ENCODE measurements around the gene ZNFX1. TPM values are rescaled to one million over a fixed set of nuclear protein-coding genes. Genes with fewer than 3 reads are reported as not detected.

ZNFX1 gene
- total RNA-seq, 1 experiment from 2014 or later, result 11.0 TPM

DNA sequence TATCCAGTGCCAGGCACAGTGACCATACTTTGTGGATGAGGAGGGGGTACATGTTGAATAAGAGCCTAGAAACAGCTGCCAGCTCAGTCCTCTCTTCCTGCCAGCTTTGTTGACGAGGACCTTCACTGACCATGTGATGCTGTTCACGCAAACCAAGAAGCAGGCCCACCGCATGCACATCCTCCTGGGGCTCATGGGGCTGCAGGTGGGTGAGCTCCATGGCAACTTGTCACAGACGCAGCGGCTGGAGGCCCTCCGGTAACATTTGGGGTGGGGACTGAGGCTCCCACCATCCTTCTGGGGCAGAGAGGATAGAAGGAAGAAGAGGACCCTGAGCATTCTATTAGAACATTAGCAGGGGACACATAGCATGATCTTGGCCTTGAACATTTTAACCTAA, 43.0 kb downstream of the ZNFX1 start:
- Mint-ChIP-seq H3K27ac (no peak overlapping the region), H3K4me3 (no peak overlapping the region), H3K36me3 (peaks cover 74% of the 10 kb centered on the region), H3K9me3 (no peaks in the 10 kb centered on the region), H3K27me3 (ENCODE audit: low read depth) (no peaks in the 10 kb centered on the region), H3K4me1 (no peaks in the 10 kb centered on the region)
- DNase-seq (ENCODE audit: low spot score) (no peak), ATAC-seq (no peak)
- ChIA-PET CTCF (no interaction called here), POLR2A (no interaction called here)
- TF ChIP-seq ESRRA (CRISPR knock-in tag; IDR thresholded peaks at IDR 0.05; ENCODE audit: borderline replicate concordance) (no peak), FOXJ3 (CRISPR knock-in tag; IDR thresholded peaks at IDR 0.05; ENCODE audit: borderline replicate concordance) (no peak), MXD4 (CRISPR knock-in tag; IDR thresholded peaks at IDR 0.05; ENCODE audit: borderline replicate concordance) (no peak), NR1H2 (CRISPR knock-in tag; IDR thresholded peaks at IDR 0.05) (no peak), ZNF396 (CRISPR knock-in tag; IDR thresholded peaks at IDR 0.05; ENCODE audit: borderline replicate concordance) (no peak), SMAD4 (CRISPR knock-in tag; IDR thresholded peaks at IDR 0.05) (no peak)
- TF ChIP-seq, protein P1, sequence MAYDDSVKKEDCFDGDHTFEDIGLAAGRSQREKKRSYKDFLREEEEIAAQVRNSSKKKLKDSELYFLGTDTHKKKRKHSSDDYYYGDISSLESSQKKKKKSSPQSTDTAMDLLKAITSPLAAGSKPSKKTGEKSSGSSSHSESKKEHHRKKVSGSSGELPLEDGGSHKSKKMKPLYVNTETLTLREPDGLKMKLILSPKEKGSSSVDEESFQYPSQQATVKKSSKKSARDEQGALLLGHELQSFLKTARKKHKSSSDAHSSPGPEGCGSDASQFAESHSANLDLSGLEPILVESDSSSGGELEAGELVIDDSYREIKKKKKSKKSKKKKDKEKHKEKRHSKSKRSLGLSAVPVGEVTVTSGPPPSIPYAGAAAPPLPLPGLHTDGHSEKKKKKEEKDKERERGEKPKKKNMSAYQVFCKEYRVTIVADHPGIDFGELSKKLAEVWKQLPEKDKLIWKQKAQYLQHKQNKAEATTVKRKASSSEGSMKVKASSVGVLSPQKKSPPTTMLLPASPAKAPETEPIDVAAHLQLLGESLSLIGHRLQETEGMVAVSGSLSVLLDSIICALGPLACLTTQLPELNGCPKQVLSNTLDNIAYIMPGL (CRISPR knock-in tag; IDR thresholded peaks at IDR 0.05), result no peak
- TF ChIP-seq, protein P2, sequence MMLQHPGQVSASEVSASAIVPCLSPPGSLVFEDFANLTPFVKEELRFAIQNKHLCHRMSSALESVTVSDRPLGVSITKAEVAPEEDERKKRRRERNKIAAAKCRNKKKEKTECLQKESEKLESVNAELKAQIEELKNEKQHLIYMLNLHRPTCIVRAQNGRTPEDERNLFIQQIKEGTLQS (CRISPR knock-in tag; conservative IDR thresholded peaks at IDR 0.05), result no peak
- TF ChIP-seq, protein P3, sequence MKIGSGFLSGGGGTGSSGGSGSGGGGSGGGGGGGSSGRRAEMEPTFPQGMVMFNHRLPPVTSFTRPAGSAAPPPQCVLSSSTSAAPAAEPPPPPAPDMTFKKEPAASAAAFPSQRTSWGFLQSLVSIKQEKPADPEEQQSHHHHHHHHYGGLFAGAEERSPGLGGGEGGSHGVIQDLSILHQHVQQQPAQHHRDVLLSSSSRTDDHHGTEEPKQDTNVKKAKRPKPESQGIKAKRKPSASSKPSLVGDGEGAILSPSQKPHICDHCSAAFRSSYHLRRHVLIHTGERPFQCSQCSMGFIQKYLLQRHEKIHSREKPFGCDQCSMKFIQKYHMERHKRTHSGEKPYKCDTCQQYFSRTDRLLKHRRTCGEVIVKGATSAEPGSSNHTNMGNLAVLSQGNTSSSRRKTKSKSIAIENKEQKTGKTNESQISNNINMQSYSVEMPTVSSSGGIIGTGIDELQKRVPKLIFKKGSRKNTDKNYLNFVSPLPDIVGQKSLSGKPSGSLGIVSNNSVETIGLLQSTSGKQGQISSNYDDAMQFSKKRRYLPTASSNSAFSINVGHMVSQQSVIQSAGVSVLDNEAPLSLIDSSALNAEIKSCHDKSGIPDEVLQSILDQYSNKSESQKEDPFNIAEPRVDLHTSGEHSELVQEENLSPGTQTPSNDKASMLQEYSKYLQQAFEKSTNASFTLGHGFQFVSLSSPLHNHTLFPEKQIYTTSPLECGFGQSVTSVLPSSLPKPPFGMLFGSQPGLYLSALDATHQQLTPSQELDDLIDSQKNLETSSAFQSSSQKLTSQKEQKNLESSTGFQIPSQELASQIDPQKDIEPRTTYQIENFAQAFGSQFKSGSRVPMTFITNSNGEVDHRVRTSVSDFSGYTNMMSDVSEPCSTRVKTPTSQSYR (CRISPR knock-in tag; IDR thresholded peaks at IDR 0.05), result no peak

DNA sequence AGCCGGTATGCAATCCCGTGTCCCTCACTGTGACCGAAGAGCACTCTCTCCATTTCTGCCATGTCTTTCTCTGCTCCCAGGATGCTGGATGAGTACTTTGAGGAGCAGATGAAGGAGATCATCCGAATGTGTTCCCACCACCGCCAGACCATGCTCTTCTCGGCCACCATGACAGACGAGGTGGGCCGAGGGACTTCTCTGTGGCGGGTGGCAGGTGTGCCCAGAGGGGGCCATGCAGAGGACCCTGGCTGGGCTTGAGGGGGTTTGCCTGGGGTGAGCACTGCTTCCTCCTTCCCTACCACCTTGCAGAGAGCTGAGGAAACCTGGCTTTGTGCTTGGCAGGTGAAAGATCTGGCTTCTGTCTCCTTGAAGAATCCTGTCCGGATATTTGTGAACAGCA, 44.6 kb downstream of the ZNFX1 start:
- peaks cover 68% of the 10 kb centered on the region for H3K36me3 Mint-ChIP-seq

DNA sequence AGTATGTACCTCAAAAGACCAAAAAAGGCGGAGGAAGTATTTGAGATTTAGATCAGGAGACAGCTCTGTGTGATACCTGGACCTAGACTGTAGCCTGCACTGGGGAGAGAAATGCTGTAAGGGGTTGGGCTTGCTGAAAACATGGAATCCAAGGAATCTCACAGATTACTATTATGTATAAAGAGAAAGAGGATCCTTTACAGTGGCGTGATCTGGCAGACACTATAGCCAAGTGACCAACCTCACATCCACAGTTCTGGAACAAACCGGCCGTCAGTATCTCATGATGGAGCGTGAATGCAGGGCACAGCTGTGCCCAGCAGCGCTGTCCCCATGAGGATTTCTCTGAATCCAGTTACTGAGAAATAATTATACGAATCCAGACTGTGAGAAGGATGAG, 46.4 kb downstream of the ZNFX1 start:
- ChIA-PET POLR2A (no interaction called here), CTCF (no interaction called here)
- no peak overlapping the region; the same call in 1 of the 2 replicates for H3K27ac Mint-ChIP-seq
- TF ChIP-seq FOXJ3 (CRISPR knock-in tag; IDR thresholded peaks at IDR 0.05; ENCODE audit: borderline replicate concordance), result no peak
- no peak for TF ChIP-seq IRF2 (CRISPR knock-in tag; IDR thresholded peaks at IDR 0.05; ENCODE audit: borderline replicate concordance, low read depth)
- no peak for TF ChIP-seq NFATC4 (CRISPR knock-in tag; IDR thresholded peaks at IDR 0.05)
- TF ChIP-seq ZNF232 (CRISPR knock-in tag; IDR thresholded peaks at IDR 0.05), result no peak
- no peak for TF ChIP-seq ELF4 (CRISPR knock-in tag; IDR thresholded peaks at IDR 0.05; ENCODE audit: low read depth)
- TF ChIP-seq, protein P4, sequence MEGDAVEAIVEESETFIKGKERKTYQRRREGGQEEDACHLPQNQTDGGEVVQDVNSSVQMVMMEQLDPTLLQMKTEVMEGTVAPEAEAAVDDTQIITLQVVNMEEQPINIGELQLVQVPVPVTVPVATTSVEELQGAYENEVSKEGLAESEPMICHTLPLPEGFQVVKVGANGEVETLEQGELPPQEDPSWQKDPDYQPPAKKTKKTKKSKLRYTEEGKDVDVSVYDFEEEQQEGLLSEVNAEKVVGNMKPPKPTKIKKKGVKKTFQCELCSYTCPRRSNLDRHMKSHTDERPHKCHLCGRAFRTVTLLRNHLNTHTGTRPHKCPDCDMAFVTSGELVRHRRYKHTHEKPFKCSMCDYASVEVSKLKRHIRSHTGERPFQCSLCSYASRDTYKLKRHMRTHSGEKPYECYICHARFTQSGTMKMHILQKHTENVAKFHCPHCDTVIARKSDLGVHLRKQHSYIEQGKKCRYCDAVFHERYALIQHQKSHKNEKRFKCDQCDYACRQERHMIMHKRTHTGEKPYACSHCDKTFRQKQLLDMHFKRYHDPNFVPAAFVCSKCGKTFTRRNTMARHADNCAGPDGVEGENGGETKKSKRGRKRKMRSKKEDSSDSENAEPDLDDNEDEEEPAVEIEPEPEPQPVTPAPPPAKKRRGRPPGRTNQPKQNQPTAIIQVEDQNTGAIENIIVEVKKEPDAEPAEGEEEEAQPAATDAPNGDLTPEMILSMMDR (IDR thresholded peaks at IDR 0.05), result no peak
- no peak for TF ChIP-seq ETV6 (CRISPR knock-in tag; IDR thresholded peaks at IDR 0.05)
- TF ChIP-seq NFE2L1 (CRISPR knock-in tag; IDR thresholded peaks at IDR 0.05), result no peak
- H3K4me1 Mint-ChIP-seq, result no peaks in the 10 kb centered on the region
- peaks cover 68% of the 10 kb centered on the region for H3K36me3 Mint-ChIP-seq
- DNase-seq (ENCODE audit: low spot score) (no peak), ATAC-seq (no peak)
- H3K4me3 Mint-ChIP-seq, result no peak overlapping the region
- H3K9me3 Mint-ChIP-seq, result no peaks in the 10 kb centered on the region
- H3K27me3 Mint-ChIP-seq (ENCODE audit: low read depth), result no peaks in the 10 kb centered on the region

More for the DNA sequence above, 44.6 kb downstream of the ZNFX1 start:
- Mint-ChIP-seq H3K27me3 (ENCODE audit: low read depth) (no peaks in the 10 kb centered on the region), H3K4me3 (no peak overlapping the region), H3K27ac (no peak overlapping the region), H3K4me1 (no peaks in the 10 kb centered on the region), H3K9me3 (no peaks in the 10 kb centered on the region)
- TF ChIP-seq, protein P5, sequence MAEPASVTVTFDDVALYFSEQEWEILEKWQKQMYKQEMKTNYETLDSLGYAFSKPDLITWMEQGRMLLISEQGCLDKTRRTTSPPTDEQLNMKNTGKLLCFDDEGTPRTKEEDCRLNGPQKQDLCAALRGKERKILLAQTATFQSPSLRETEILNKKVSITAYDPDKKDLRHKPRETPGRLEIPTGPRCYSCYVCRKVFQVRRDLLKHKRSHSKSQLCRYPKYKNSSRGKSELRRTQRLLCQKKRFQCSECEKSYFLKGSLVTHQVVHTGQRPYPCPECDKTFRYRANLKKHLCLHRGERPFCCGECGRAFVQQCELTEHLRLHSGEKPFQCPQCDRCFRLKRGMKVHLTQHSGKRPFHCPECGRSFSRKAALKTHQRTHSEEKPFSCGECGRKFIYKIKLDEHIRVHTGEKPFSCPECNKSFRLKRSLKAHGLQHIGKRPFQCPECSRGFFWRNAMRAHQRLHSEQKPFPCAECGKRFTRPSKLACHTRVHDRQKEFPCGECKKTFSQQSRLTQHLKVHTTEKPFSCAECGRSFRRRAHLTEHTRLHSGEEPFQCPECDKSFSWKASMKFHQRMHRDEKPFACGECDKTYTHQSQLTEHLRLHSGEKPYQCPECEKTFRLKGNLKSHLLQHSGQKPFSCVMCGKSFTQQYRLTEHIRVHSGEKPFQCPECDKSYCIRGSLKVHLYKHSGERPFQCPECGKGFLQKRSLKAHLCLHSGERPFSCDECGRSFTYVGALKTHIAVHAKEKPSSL (CRISPR knock-in tag; conservative IDR thresholded peaks at IDR 0.05), result no peak
- TF ChIP-seq NR3C1 (CRISPR knock-in tag; conservative IDR thresholded peaks at IDR 0.05; ENCODE audit: low read depth) (no peak), ELF4 (CRISPR knock-in tag; IDR thresholded peaks at IDR 0.05; ENCODE audit: low read depth) (no peak), ZNF416 (CRISPR knock-in tag; IDR thresholded peaks at IDR 0.05) (no peak), IRF2 (CRISPR knock-in tag; IDR thresholded peaks at IDR 0.05; ENCODE audit: borderline replicate concordance, low read depth) (no peak)
- POLR2A ChIA-PET, result no interaction called here
- DNase-seq (ENCODE audit: low spot score) (no peak), ATAC-seq (no peak)
- CTCF ChIA-PET, result interaction anchor here (2.4 kb wide), 1 partner anchor 13 kb away, joined by 7 read pairs; no protein-coding TSS in a partner anchor

Data from WTC11 (cell line).